ENCODE results near the gene NGLY1. TPM values are rescaled to one million over a fixed set of nuclear protein-coding genes. Genes with fewer than 3 reads are reported as not detected.

The NGLY1 gene
- total RNA-seq, 2 experiments from 2014 or later = 46.0 to 46.2 TPM

GRCh38 chr3:25768851-25769250 lies 14.4 kb downstream of the NGLY1 start:
- peaks cover 46% of the 10 kb centered on the region for H3K4me1 Mint-ChIP-seq (ENCODE audit: low read depth)
- H3K27me3 Mint-ChIP-seq = no peaks in the 10 kb centered on the region
- H3K4me3 ChIP-seq (ENCODE audit: low read length) = no peak overlapping the region
- H3K36me3 ChIP-seq (ENCODE audit: insufficient read depth, low read length) = peaks cover 22% of the 10 kb centered on the region
- no peak for TF ChIP-seq CTCF (IDR thresholded peaks at IDR 0.05)
- H3K4me3 Mint-ChIP-seq = no peak overlapping the region
- intact Hi-C loops (cut with DNase I, micrococcal nuclease) = no loop called here
- DNase-seq (no peak), ATAC-seq (ENCODE audit: poor library complexity) (no peak)
- H3K27ac ChIP-seq (ENCODE audit: low read depth in 1 of 2, low read length in 2 of 2) = no peak overlapping the region
- peaks cover 2% of the 10 kb centered on the region for H3K9me3 Mint-ChIP-seq
- H3K27ac Mint-ChIP-seq = no peak overlapping the region
- H3K27me3 ChIP-seq (ENCODE audit: control insufficient read depth in 1 of 2, insufficient read depth in 2 of 2, low read length in 2 of 2) = no peaks in the 10 kb centered on the region
- peaks cover 6% of the 10 kb centered on the region for H3K4me1 ChIP-seq (ENCODE audit: insufficient read depth, low read length)
- peaks cover 83% of the 10 kb centered on the region for H3K36me3 Mint-ChIP-seq (ENCODE audit: low read depth)
- H3K9me3 ChIP-seq (ENCODE audit: control insufficient read depth in 1 of 2, insufficient read depth in 1 of 2, low read length in 2 of 2) = no peaks in the 10 kb centered on the region
- ChIA-PET POLR2A (no interaction called here), CTCF (interaction anchor here (0.7 kb wide), 1 partner anchor 38 kb away, joined by 3 read pairs; no protein-coding TSS in a partner anchor)

- ChIA-PET CTCF (no interaction called here), POLR2A (no interaction called here)
- intact Hi-C loops (cut with DNase I, micrococcal nuclease) = no loop called here
- Mint-ChIP-seq H3K27ac (no peak overlapping the region), H3K4me1 (ENCODE audit: low read depth) (peaks cover 32% of the 10 kb centered on the region), H3K27me3 (no peaks in the 10 kb centered on the region), H3K9me3 (no peaks in the 10 kb centered on the region), H3K4me3 (no peak overlapping the region), H3K36me3 (ENCODE audit: low read depth) (peaks cover 90% of the 10 kb centered on the region)
- H3K4me3 ChIP-seq (ENCODE audit: low read length) = no peak overlapping the region
- no peaks in the 10 kb centered on the region for H3K9me3 ChIP-seq (ENCODE audit: control insufficient read depth in 1 of 2, insufficient read depth in 1 of 2, low read length in 2 of 2)
- ATAC-seq (ENCODE audit: poor library complexity) (no peak), DNase-seq (no peak)
- TF ChIP-seq CTCF (IDR thresholded peaks at IDR 0.05) = no peak
- no peaks in the 10 kb centered on the region for H3K4me1 ChIP-seq (ENCODE audit: insufficient read depth, low read length)
- H3K27ac ChIP-seq (ENCODE audit: low read depth in 1 of 2, low read length in 2 of 2) = no peak overlapping the region
- peaks cover 52% of the 10 kb centered on the region for H3K36me3 ChIP-seq (ENCODE audit: insufficient read depth, low read length)
- no peaks in the 10 kb centered on the region for H3K27me3 ChIP-seq (ENCODE audit: control insufficient read depth in 1 of 2, insufficient read depth in 2 of 2, low read length in 2 of 2)
Observed at GRCh38 chr3:25751725-25752124, 31.5 kb downstream of the NGLY1 start.

DNA sequence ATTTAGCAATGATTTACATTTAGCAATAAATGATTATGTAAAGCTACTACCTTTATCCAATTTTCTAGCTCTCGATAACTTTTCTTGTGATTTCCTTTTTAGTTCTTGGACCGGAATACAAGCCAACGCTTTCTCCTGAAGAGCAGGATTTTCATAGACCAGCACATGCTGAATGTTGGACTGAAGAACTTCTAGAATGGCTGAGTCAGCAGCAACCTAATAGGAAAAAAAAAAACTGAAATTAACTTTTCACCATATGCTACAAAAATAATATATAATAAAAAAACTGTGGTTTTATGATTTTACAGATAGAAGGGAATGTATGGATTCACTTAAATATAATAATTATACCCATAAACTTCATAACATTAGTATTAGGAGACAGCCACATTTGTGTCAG lies 32.2 kb downstream of the NGLY1 start:
- peaks cover 90% of the 10 kb centered on the region for H3K36me3 Mint-ChIP-seq (ENCODE audit: low read depth)

More for the DNA sequence above, 32.2 kb downstream of the NGLY1 start:
- DNase-seq = no peak
- Mint-ChIP-seq H3K4me1 (ENCODE audit: low read depth) (peaks cover 27% of the 10 kb centered on the region), H3K27ac (no peak overlapping the region), H3K9me3 (no peaks in the 10 kb centered on the region), H3K4me3 (no peak overlapping the region), H3K27me3 (no peaks in the 10 kb centered on the region)
- ATAC-seq (ENCODE audit: poor library complexity) = no peak
- Histone ChIP-seq H3K27ac (ENCODE audit: low read depth in 1 of 2, low read length in 2 of 2) (no peak overlapping the region), H3K4me1 (ENCODE audit: insufficient read depth, low read length) (no peaks in the 10 kb centered on the region), H3K36me3 (ENCODE audit: insufficient read depth, low read length) (peaks cover 57% of the 10 kb centered on the region), H3K27me3 (ENCODE audit: control insufficient read depth in 1 of 2, insufficient read depth in 2 of 2, low read length in 2 of 2) (no peaks in the 10 kb centered on the region), H3K9me3 (ENCODE audit: control insufficient read depth in 1 of 2, insufficient read depth in 1 of 2, low read length in 2 of 2) (no peaks in the 10 kb centered on the region), H3K4me3 (ENCODE audit: low read length) (no peak overlapping the region)
- intact Hi-C loops (cut with DNase I, micrococcal nuclease) = no loop called here
- CTCF ChIA-PET = no interaction called here
- no peak for TF ChIP-seq CTCF (IDR thresholded peaks at IDR 0.05)
- POLR2A ChIA-PET = no interaction called here

Data from CD4-positive, alpha-beta T cell (primary cell).